ENCODE results near the gene VWA3A. TPM values are rescaled to one million over a fixed set of nuclear protein-coding genes. Genes with fewer than 3 reads are reported as not detected.

Gene VWA3A
- total RNA-seq, 2 donors from 2014 or later: 0.33 to 0.52 TPM

GRCh38 chr16:22065252-22065651 is 27.1 kb upstream of the VWA3A start:
- Histone ChIP-seq H3K4me3 (no peak overlapping the region), H3K4me1 (no peaks in the 10 kb centered on the region), H3K36me3 (replicated peaks in 1 of 2; ENCODE audit: insufficient read depth in 1 of 2, low read depth in 2 of 2) (no peaks in the 10 kb centered on the region), H3K27me3 (no peaks in the 10 kb centered on the region), H3K27ac (no peak overlapping the region), H3K9me3 (no peaks in the 10 kb centered on the region)
- intact Hi-C loops (cut with DNase I): no loop called here
- no peak for DNase-seq
- WGBS, 2 donors: 90 to 97% methylated on average over 1 of the region's 1 CpG
- TF ChIP-seq POLR2A (IDR thresholded peaks at IDR 0.05) (no peak), CTCF (IDR thresholded peaks at IDR 0.05) (no peak)
- ATAC-seq: no peak

- TF ChIP-seq POLR2A (IDR thresholded peaks at IDR 0.05) (no peak), CTCF (IDR thresholded peaks at IDR 0.05) (no peak)
- H3K27me3 ChIP-seq: no peaks in the 10 kb centered on the region
- no peaks in the 10 kb centered on the region for H3K4me1 ChIP-seq
- DNase-seq (peak in 2 of 4 donors; percentile 3 to 38), ATAC-seq (peak; percentile 55)
- peak overlapping the region in 2 of 4 donors; percentile 24 to 33 for H3K27ac ChIP-seq
- H3K36me3 ChIP-seq (replicated peaks in 1 of 2; ENCODE audit: insufficient read depth in 1 of 2, low read depth in 2 of 2): no peaks in the 10 kb centered on the region
- H3K4me3 ChIP-seq: no peak overlapping the region
- H3K9me3 ChIP-seq: no peaks in the 10 kb centered on the region
- intact Hi-C loops (cut with DNase I): no loop called here
- WGBS, 2 donors: 53 to 60% methylated on average over 12 of the region's 12 CpGs
Measured at GRCh38 chr16:22070361-22071330, 21.7 kb upstream of the VWA3A start.

GRCh38 chr16:22071331-22071910 is 20.9 kb upstream of the VWA3A start:
- WGBS, 2 donors: 75 to 79% methylated on average over 7 of the region's 7 CpGs
- Histone ChIP-seq H3K36me3 (replicated peaks in 1 of 2; ENCODE audit: insufficient read depth in 1 of 2, low read depth in 2 of 2) (no peaks in the 10 kb centered on the region), H3K27me3 (no peaks in the 10 kb centered on the region), H3K27ac (peak overlapping the region in 2 of 4 donors; percentile 24 to 33), H3K4me1 (no peaks in the 10 kb centered on the region), H3K4me3 (no peak overlapping the region), H3K9me3 (no peaks in the 10 kb centered on the region)
- no peak for DNase-seq
- TF ChIP-seq POLR2A (IDR thresholded peaks at IDR 0.05) (no peak), CTCF (IDR thresholded peaks at IDR 0.05) (no peak)
- intact Hi-C loops (cut with DNase I): no loop called here
- no peak for ATAC-seq

- Histone ChIP-seq H3K4me3 (no peak overlapping the region), H3K9me3 (no peaks in the 10 kb centered on the region), H3K27me3 (no peaks in the 10 kb centered on the region), H3K4me1 (no peaks in the 10 kb centered on the region), H3K27ac (no peak overlapping the region), H3K36me3 (replicated peaks in 1 of 2; ENCODE audit: insufficient read depth in 1 of 2, low read depth in 2 of 2) (no peaks in the 10 kb centered on the region)
- no peak for DNase-seq
- intact Hi-C loops (cut with DNase I): no loop called here
- no peak for ATAC-seq
- no peak for TF ChIP-seq POLR2A (IDR thresholded peaks at IDR 0.05)
- no peak for TF ChIP-seq CTCF (IDR thresholded peaks at IDR 0.05)
- 76 to 83% methylated on average over 3 of the region's 3 CpGs for WGBS, 2 donors
Measured at GRCh38 chr16:22073350-22073749, 19.0 kb upstream of the VWA3A start.

Data from body of pancreas (tissue), 4 donors.